GM19372 (cell line): ENCODE measurements around the gene TCF7L2.

Source experiments
- ATAC-seq: cut with Tn5 transposase; IDR thresholded peaks from one replicate; pipeline ENCODE4 v1.9.1; 2021; ENCODE audit warnings: mild to moderate bottlenecking, low read depth, moderate library complexity; ENCODE audit not compliant: unreplicated experiment

TCF7L2 gene

DNA sequence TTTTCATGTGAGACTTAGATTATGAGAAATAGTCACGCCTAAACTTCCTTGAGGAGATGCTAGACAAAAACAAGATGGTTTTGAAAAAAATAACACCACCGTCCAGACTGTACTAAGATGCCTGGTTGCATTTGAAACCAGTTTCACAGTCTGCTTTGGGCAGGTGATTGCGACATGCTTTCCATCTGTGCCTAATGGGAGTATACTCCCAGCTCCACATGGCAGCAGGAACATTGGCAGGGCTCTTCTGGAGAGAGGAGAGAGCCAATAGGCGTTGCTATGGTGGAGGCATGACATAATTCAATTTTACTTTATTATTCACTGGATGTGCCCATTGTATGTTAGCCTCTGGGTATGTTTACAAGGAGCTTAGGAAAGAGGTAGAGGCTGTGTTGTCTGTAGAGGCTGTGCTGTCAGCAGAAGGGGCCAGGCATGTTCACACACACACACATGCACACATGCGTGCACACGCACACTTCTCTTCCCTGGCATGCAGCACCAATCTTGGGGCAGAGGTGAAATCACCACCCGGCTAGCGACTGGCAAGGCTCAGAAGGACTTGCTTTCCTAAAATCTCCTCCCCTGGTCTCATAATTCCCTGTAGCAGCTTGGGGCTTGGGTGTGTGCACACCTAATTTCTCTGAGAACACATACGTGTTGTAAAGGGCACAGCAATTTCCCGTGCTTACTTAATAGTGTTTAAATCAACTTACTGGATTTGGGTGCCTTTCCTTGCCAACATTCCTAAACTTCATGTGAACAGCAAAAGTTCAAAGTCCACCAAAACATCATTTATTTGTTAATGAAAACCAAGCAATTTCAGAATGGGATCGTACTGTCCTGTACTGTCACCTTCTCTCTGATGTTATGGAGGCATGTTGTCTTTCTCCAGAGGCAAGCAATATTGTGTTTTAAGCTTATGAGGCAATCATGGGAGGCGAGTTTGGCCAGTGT lies 162.1 kb downstream of the TCF7L2 start:
- ATAC-seq = no peak

DNA sequence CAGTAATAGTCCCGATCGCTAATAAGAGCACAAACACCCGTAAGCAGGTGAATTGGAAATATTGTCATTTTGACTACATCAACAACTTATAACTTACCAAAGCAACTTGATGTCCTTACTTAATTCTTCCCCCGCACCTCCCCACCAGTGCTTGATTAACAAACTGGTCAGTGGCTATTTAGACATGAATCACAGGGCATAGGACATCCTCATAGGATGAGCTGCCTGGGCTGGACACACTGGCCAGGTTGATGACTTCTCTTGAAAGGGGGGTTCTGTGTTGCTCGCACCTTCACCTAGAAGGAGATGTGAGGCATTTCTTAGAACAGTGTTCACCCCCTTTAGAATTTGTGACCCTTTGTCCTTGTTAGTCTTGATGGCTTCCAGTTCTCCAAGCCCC lies 163.2 kb downstream of the TCF7L2 start:
- ATAC-seq = no peak

DNA sequence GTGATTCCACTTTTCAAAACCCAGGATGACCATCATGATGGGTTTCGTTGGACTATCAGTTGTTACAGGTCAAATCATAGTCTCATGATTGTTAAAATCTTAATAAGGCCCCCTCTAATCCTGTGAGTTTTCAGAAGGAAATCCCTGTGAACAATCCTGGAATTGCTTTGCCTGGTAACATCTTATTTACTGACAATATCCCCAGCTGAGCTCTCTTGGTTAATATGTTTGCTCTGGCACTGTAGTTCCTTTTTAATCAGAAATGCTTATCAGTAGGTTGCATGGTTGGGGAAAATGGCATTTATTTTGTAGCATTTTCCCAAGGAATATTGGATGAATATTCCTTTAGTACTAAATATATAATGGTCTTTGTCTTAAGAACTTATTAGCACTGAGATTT lies 163.9 kb downstream of the TCF7L2 start:
- no peak for ATAC-seq

DNA sequence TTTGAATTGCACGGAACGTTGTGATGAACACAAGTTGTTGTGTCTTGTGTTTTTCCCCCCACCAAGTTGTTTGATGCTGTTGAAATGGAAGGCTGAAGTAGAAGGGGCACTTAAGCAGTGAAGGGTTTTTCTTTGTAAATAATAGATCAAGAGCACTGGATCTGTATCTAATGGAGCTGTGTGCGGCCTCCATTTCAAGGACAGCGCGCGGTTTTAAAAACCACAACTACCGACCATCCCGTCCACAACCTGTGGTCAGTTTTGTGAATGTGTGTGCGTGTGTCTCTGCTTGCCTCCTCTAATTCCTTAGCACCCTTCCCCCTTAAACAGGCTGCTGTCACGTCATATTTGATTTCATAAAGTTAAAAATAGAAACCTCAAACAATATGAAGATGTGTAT lies 165.5 kb downstream of the TCF7L2 start:
- ATAC-seq = no peak

DNA sequence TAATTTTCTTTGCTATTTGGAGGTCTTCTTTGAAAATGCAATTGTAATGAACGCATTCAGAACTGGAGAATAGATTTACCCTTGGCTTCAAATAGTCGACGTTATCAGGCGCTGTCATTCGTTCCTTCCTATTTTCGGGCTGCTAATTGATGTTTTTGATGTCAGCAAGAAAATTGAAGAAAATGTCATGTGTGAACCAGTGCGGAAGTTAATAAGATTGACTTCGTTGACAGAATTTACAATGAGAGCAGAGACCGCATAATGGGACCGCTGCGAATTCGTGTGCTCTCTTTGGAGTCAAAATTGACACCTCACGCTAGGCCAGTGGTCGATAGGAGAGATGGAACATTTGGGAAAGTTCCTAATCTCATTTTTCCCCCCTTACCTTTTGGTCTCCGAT lies 168.8 kb downstream of the TCF7L2 start:
- ATAC-seq = no peak

DNA sequence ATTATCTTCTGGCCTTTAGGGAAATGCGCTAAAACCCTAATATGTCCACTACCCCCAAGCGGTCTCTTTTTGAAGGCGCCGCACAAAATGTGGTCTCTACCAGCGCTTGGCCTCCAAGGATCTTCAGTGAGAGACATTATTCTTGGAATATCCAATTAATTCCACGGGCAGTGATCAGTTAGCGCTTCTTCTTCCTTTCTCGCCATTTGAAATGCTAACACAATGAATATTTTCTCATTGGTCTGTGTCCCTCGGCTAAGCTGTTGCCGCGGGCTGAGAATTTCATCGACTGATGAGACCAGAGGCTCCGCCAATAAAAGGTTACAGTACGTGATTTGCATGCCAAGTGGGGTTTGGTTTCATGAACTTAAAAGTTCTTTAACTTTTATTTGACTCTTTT lies 169.8 kb downstream of the TCF7L2 start:
- no peak for ATAC-seq

DNA sequence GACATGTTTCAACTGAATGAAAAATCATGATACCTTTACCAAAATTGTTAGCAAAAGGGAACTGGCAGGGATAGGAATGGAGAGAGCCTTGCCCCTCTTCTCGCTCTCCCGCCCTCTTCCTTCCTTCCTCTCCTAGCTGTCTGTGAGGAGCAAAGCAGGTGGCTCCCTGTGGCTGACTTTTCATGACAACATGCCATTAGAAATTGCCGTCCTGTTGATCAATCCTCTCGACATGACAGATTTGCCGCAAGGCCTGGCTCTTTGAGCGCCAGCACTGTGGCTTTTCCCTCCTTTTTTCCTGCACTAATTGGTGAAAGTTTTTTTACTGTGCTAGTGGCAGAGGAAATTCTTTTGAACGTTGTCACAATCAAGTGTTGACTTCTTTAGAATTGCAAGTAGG lies 171.1 kb downstream of the TCF7L2 start:
- no peak for ATAC-seq

DNA sequence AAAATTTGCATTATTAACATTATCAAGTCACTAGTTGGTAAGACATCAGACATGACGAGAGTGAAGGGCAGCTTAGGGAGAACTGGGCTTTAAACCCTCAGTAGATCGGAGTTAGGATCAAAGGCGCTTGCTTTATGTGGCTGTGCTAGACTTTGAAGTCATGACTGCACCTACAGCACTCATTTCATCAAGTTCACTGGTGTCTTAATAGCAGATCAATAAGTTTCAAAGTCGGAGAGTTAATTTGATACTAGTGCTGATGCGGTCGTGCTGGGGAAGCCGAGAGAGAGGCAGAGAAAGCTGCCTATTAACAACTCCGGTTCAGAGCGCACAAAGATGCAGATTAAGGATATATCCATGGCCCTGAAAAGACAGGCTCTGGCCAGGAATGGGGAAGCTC lies 172.9 kb downstream of the TCF7L2 start:
- ATAC-seq = no peak

DNA sequence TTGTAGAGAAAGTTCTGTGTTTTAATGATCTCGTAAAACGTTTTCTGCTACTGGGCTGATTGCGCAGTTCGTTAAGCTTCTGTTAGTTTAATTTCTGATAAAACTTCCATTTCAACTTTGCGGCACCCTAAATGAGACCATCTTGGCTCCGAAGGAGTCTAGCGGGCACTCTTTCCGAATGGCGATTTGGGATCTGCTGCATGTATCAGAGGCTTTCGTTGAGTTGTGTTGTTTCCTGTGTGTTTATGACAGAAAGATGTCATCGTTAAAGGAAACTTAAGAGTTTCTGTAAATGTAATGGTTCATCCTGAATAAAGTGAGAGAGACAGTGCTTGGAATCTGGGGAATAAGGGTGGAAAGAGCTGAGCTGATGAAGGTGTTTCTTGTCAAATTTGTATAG lies 174.7 kb downstream of the TCF7L2 start:
- ATAC-seq = no peak

DNA sequence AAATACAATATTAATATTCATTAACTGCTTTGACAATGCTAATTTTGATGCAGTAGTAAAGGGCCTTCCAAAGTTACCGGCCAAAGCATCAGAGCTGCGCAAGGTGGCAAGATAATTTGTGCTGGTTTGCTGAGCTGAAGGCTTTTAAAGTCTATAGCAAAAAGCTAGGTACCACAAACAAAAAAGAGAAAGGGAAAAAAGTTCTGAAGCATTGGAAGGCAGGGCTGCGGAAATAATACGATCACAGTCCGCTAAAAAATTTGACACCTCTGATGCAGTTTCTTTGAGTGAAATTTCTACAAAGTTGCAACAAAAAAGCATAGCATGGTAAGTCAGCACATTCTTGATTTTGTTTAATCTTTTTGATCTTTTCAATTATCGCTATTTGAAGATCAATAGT lies 175.6 kb downstream of the TCF7L2 start:
- no peak for ATAC-seq

DNA sequence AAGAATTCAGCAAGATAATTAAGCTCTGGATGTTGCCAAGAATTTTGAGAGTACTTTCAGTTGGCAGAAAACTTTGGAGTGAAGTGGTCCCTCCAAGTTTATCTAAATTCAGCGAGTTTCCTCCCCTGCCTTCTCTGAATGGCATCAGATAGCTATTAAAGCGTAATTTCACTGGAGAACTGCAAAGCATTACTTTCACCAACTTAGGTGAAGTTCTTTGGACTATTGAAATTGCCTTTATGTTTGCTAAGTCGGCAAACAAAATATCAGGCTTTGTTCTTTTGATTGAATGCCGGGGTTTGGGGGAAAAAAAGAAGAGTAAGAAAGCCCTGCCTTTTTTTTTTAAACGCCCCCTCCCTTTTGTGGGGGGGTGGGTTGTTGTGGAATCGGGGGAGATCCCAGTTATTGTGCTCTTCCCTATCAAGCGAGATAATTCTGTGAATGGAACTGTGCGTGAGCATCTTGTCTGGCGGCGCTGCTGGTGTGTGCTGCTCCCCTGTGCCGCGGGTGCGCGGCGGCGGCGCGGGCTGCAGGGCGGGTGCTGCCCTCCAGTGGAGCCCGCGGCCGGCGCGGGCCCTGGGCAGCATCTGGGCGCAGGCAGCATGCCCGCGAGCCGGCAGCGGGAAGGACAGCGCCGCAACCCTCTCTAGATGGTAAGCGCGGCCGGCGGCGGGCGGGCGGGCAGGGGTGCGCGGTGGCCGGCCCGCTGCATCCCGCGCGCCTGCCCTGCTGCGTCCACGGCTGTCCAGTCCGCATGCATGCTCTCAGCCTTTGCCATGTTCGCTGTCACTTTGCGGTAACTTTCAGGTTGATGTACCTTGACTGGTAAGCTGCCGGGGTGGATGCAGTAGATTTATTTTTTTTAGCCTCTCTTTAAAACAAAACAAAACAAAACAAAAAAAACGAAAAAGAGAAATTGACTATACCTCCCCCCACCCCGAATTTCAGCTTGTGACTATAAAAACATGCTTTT lies 176.5 kb downstream of the TCF7L2 start:
- ATAC-seq = peak; percentile 80

DNA sequence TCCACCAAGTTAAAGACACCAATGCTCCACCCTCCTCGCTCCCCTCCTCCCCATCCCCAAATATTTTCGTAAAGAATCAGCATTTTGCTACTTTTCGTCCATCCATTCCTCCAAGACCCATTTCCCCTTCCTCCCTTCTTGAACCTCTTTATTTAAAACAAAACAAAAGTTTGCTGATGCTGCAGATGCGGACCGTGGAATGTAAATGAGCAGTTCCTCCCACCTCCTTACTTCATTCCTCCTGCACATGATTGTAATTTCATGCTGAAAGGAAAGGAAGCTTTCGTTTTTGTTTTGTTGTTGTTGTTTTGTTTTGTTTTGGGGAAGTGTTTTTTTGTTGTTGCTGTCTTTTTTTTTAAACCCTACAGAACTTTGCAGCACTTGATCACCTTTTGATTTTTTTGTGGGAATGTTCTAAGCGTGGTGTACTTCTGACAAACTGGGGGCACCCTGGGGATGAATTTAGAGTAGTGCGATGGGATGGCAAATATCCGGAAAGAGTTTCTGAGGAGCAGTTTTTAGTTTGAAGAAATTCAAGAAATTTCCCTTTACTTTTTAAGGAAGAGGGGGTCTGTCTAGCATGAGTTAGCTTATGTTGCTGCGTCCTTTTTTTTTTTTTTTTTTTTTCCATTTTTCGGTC lies 177.3 kb downstream of the TCF7L2 start:
- ATAC-seq = no peak

DNA sequence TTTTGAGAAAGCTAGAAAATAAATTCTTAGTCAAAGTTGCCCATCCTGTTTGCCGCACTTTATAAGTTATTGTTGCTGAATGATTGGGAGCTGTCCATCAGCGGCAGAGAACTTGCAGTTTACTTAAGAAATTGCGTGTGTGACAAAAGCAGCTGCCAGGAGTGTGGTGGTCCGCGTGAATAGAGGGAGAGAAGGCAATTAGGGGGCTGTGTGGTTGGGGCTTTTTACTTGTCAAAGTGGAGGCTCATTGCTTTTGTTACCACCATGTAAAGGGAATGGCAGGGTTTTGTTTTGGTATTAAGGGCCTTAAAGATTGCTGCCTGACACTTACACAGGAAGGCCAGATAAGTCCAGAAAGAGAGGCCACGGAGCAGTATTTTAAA lies 177.8 kb downstream of the TCF7L2 start:
- ATAC-seq = no peak

DNA sequence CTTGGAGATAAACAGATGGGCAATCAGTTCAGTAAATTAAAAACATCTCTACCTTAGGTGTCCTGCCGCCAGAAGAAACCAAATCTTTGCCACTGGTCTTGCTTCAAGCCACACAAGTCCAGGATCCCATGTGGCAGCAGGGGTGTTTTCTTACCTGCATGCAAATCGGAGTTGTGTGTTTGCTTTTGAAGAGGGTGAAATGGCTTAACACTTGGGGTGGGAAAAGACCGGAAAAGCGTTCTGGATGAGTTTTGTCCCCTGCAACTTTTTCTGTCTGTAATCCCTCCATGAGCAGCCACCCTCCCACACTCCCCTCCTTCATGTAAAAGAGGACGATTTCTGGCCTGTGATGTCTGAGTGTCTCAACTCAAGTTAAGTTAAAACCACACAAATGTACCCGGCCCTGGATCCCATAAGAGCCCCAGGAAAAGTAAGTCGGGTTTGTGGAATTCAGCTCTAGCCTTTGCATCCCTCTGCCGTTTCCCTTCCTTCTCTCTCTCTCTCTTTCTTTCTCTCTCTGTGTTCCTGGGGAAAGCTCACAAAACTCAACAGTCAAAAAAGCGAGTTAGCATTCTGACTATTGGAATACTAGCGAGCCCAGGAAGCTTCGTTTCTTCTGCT lies 178.5 kb downstream of the TCF7L2 start:
- ATAC-seq = no peak

DNA sequence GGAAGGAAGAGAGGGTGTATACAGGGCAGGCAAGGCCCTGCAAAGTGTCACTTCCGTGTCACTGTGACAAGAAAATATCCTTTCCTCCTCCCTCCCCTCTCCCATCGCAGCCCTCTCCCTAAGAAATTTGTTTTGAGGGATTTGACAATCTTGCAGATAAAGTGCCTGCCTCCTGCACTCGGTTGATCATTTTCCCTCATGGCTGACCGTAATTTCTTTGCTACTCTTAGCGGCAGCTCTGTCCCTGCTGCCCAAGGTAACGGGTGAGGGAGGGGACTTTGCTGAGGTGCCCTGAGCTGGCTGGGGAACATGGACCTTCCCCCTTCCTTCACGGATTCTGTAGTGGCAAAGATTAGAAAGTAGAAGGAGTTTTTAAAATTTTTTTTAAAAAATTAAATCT lies 179.1 kb downstream of the TCF7L2 start:
- no peak for ATAC-seq

DNA sequence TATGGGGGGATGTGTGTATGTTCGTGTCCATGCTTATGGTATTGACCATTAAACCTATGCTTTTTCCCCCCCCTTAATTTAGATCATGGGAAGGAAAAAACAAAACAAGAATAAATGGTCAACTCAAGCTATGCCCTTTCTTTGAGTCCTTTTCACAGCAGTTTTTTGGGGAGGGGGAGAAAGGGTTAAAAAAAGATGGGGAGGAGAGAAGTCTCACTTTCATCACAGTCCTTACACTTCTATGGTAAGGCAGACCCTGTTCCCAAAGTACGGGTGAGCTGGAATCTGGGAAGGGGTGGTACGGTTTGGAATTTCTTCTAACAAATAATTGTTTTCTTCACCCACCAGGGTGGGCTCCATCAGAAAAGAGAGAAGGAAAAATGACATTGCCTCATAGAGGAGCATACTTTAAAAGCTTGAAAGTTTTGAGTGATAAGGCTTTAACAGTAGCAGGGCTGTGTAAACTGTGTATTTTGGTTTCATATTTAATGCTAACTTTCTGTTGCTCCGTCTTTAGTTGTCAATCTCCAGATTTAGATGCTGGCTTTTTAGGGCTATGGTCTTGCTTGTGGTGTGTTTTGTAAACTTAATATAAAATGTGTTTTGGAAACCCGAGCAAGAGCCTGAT lies 180.1 kb downstream of the TCF7L2 start:
- ATAC-seq = no peak

DNA sequence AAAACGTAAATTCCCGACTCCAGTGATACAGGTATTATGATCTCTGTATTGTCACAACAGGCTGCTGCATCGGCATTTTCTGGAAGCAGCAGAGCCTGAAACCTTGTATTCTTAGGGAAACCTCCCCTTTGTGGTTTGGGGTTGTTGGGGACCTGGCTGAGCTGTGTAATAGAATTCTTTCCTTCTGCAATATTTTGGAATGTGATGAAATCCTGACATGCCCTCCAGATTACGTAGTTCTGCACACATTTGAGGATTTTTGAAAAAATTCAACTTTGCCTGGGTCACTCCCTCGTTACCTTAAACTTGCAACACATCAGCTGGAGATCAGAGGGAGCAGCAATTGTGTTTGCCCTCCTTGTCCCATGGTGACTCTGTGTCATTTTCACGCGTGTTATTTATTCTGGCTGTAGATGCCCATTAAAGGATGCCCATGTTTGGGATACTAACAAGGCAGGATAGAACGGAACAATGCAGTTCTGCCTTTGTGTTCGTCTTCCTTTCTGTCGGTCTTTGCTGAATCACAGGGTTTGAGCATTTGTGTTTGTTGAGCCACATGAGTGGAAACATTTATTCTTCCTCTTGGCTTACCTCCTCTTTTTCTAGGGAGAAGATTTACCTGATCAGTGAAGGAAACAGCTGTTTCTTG lies 181.7 kb downstream of the TCF7L2 start:
- no peak for ATAC-seq

DNA sequence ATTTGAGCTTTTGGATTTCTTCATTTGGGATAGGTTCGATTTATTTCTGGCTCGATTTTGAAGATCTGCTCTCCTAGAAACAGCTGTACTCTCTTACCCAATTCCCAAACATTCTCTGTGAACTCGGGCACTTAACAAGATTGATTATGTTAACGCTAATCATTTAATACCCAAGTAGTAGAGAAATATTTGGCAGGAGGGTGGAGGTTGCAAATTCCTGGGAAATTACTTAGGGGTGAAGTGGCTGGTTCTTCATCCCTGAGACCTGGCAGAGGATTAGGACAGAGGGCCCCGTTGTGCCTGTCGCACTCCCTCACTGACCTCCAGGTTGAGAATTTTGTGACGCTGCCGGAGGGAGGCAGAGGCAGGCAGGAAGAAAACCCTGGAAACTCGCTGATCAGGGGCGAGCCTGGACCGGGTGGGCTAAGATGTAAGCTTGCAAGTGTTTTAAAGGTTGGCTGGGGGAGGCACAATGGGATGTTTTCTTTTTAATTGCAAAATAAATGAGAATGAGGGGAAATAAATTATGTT lies 182.6 kb downstream of the TCF7L2 start:
- ATAC-seq = no peak

DNA sequence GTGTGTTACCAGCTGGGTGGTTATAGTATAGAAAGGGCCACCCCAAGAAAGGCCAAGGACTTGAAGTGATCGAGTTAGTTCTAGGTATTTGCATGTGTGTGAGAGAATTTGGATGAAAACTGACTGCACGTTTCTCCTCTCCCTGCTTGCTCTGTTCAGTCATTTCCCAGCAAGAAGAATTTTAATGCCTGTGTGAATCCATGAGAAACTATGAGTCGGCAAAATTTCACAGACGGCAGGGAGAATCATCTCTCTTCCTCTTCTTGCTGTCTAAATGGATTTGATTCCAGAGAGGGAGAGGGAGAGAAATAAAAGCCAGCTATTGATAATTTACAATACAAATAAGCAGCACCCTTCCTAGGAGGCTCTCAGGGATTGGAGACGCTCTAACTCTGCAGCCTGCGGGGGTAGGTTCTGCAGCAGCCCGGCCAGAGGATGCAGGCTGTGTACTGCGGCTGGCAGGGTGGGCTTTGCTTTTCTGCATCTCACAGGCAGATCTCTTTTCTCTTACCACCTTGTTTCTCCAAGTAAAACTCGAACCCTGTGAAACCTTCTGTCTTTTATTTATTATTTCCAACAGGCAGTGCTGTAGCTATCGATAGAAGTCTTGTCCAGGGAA lies 183.6 kb downstream of the TCF7L2 start:
- no peak for ATAC-seq
